HG02571 (cell line): ENCODE results near the gene ZIC5.

Experiments used
- ATAC-seq: cut with Tn5 transposase; IDR thresholded peaks from one replicate; pipeline ENCODE4 v1.9.1; 2021; ENCODE audit warnings: mild to moderate bottlenecking, moderate library complexity; ENCODE audit not compliant: unreplicated experiment

Gene ZIC5

GRCh38 chr13:99976575-99976974 lies 5.0 kb upstream of the ZIC5 start:
- no peak for ATAC-seq

GRCh38 chr13:99975626-99976025 lies 4.1 kb upstream of the ZIC5 start:
- no peak for ATAC-seq

GRCh38 chr13:99974939-99975561 lies 3.5 kb upstream of the ZIC5 start:
- no peak for ATAC-seq

GRCh38 chr13:99974296-99974938 lies 2.9 kb upstream of the ZIC5 start:
- no peak for ATAC-seq

- no peak for ATAC-seq
Observed at GRCh38 chr13:99973808-99974185, 2.2 kb upstream of the ZIC5 start.

- ATAC-seq, result no peak
Observed at GRCh38 chr13:99973163-99973807, 1.7 kb upstream of the ZIC5 start.

GRCh38 chr13:99972190-99972731 lies 694 bp upstream of the ZIC5 start:
- no peak for ATAC-seq

GRCh38 chr13:99970651-99971575 lies 654 bp downstream of the ZIC5 start:
- ATAC-seq, result no peak

- ATAC-seq, result no peak
Observed at GRCh38 chr13:99969919-99970650, 1.5 kb downstream of the ZIC5 start.

- no peak for ATAC-seq
Observed at GRCh38 chr13:99969453-99969918, 2.1 kb downstream of the ZIC5 start.

GRCh38 chr13:99968521-99969452 lies 2.8 kb downstream of the ZIC5 start:
- no peak for ATAC-seq

- ATAC-seq, result no peak
Observed at GRCh38 chr13:99967869-99968520, 3.6 kb downstream of the ZIC5 start.

GRCh38 chr13:99967498-99967868 lies 4.1 kb downstream of the ZIC5 start:
- no peak for ATAC-seq

- no peak for ATAC-seq
Observed at GRCh38 chr13:99966064-99966805, 5.3 kb downstream of the ZIC5 start.

- no peak for ATAC-seq
Observed at GRCh38 chr13:99965329-99966000, 6.1 kb downstream of the ZIC5 start.

GRCh38 chr13:99963816-99964339 lies 7.7 kb downstream of the ZIC5 start:
- ATAC-seq, result no peak

GRCh38 chr13:99962242-99962641 lies 9.3 kb downstream of the ZIC5 start:
- no peak for ATAC-seq
